ENCODE results near the gene RPTOR. TPM values are rescaled to one million over a fixed set of nuclear protein-coding genes. Genes with fewer than 3 reads are reported as not detected.
"Not testable (repeated sequence)": the region's sequence is repeated elsewhere in the genome, so short reads cannot be mapped to it uniquely, and the experiment has no call there.

The RPTOR gene
- polyA plus RNA-seq, 1 experiment = 10.8 TPM

- Histone ChIP-seq H3K27me3 (ENCODE audit: control insufficient read depth, insufficient read depth, low read length) (no peaks in the 10 kb centered on the region), H3K4me3 (ENCODE audit: low read depth, low read length) (no peak overlapping the region), H3K36me3 (ENCODE audit: control insufficient read depth, insufficient read depth, low read length) (no peaks in the 10 kb centered on the region)
- CTCF ChIA-PET = interaction anchor here (1.1 to 2.2 kb wide), 3 partner anchors 12 to 23 kb away, joined by 3 to 8 read pairs (median 3); no protein-coding TSS in a partner anchor
- TF ChIP-seq CTCF (IDR thresholded peaks at IDR 0.05; ENCODE audit: insufficient read depth, low read depth, low read length) = no peak
- POLR2A ChIA-PET = no interaction called here
- DNase-seq (ENCODE audit: low read depth) = no peak
Measured at GRCh38 chr17:80694992-80695912, 150.6 kb downstream of the RPTOR start.

- ChIA-PET POLR2A (no interaction called here), CTCF (interaction anchor here (0.6 to 2.2 kb wide), 3 partner anchors 11 to 163 kb away, joined by 3 to 8 read pairs (median 3); no protein-coding TSS in a partner anchor)
- DNase-seq (ENCODE audit: low read depth) = no peak
- no peaks in the 10 kb centered on the region for H3K27me3 ChIP-seq (ENCODE audit: control insufficient read depth, insufficient read depth, low read length)
- no peaks in the 10 kb centered on the region for H3K36me3 ChIP-seq (ENCODE audit: control insufficient read depth, insufficient read depth, low read length)
- no peak for TF ChIP-seq CTCF (IDR thresholded peaks at IDR 0.05; ENCODE audit: insufficient read depth, low read depth, low read length)
- H3K4me3 ChIP-seq (ENCODE audit: low read depth, low read length) = no peak overlapping the region
Measured at GRCh38 chr17:80695979-80696378, 151.3 kb downstream of the RPTOR start.

GRCh38 chr17:80696456-80696855 lies 151.8 kb downstream of the RPTOR start:
- POLR2A ChIA-PET = no interaction called here
- Histone ChIP-seq H3K36me3 (ENCODE audit: control insufficient read depth, insufficient read depth, low read length) (no peaks in the 10 kb centered on the region), H3K27me3 (ENCODE audit: control insufficient read depth, insufficient read depth, low read length) (no peaks in the 10 kb centered on the region), H3K4me3 (ENCODE audit: low read depth, low read length) (no peak overlapping the region)
- CTCF ChIA-PET = interaction anchor here (0.6 to 2.2 kb wide), 2 partner anchors 10 to 163 kb away, joined by 3 to 8 read pairs; no protein-coding TSS in a partner anchor
- TF ChIP-seq CTCF (IDR thresholded peaks at IDR 0.05; ENCODE audit: insufficient read depth, low read depth, low read length) = no peak
- DNase-seq (ENCODE audit: low read depth) = no peak

DNA sequence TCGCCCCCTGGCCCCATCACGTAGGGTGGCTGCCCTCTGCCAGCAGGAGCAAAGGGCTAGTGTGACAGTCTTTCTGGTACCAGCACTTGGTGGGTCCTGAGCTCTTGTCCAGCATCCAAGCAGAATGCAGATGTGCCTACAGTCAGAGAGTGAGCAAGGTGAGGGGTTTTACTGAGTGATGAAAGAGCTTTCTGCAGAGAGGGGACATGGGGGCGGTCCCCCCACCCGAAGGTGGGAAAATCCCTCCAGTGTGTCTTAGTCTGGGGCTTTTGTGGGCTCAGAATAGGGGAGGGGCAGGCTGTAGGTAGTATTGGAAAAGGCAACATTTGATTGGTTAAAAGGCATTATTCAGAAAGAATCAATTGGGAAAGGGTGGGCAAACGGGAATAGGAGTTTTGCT lies 152.3 kb downstream of the RPTOR start:
- DNase-seq (ENCODE audit: low read depth) = no peak
- Histone ChIP-seq H3K36me3 (ENCODE audit: control insufficient read depth, insufficient read depth, low read length) (no peaks in the 10 kb centered on the region), H3K4me3 (ENCODE audit: low read depth, low read length) (no peak overlapping the region), H3K27me3 (ENCODE audit: control insufficient read depth, insufficient read depth, low read length) (no peaks in the 10 kb centered on the region)
- POLR2A ChIA-PET = no interaction called here
- TF ChIP-seq CTCF (IDR thresholded peaks at IDR 0.05; ENCODE audit: insufficient read depth, low read depth, low read length) = no peak
- CTCF ChIA-PET = interaction anchor here (2.2 kb wide), 1 partner anchor 10 kb away, joined by 8 read pairs; no protein-coding TSS in a partner anchor

- DNase-seq (ENCODE audit: low read depth) = no peak
- POLR2A ChIA-PET = no interaction called here
Measured at GRCh38 chr17:80698297-80698696, 153.7 kb downstream of the RPTOR start.

GRCh38 chr17:80699205-80699604 lies 154.6 kb downstream of the RPTOR start:
- H3K4me3 ChIP-seq (ENCODE audit: low read depth, low read length); H3K36me3 ChIP-seq (ENCODE audit: control insufficient read depth, insufficient read depth, low read length); H3K27me3 ChIP-seq (ENCODE audit: control insufficient read depth, insufficient read depth, low read length); DNase-seq (ENCODE audit: low read depth); POLR2A ChIA-PET; CTCF ChIA-PET: not testable (repeated sequence)

More at GRCh38 chr17:80698297-80698696, 153.7 kb downstream of the RPTOR start:
- CTCF ChIA-PET = no interaction called here
- H3K36me3 ChIP-seq (ENCODE audit: control insufficient read depth, insufficient read depth, low read length) = no peaks in the 10 kb centered on the region
- H3K27me3 ChIP-seq (ENCODE audit: control insufficient read depth, insufficient read depth, low read length) = no peaks in the 10 kb centered on the region
- no peak for TF ChIP-seq CTCF (IDR thresholded peaks at IDR 0.05; ENCODE audit: insufficient read depth, low read depth, low read length)
- no peak overlapping the region for H3K4me3 ChIP-seq (ENCODE audit: low read depth, low read length)

All from BJ (cell line).